Large intestine (tissue), 3 donors: Measurements from ENCODE around the gene LASP1. TPM values are rescaled to one million over a fixed set of nuclear protein-coding genes. Genes with fewer than 3 reads are reported as not detected.

ENCODE experiments used
- DNase-seq, 2 donors: peaks; one replicate each; pipeline versions ENCODE4 v3.0.0 to v3.0.0-alpha.2; 2013
- H3K27ac ChIP-seq: one replicate; pipeline ENCODE4 v1.5.1; 2013; ENCODE audit warnings: low read length
- H3K27me3 ChIP-seq: 2 replicates; pipeline ENCODE4 v1.6.1; 2013; ENCODE audit warnings: low read length; ENCODE audit not compliant: control insufficient read depth, insufficient read depth
- H3K36me3 ChIP-seq: 2 replicates; pipeline ENCODE4 v1.6.1; 2013; ENCODE audit warnings: low read length; ENCODE audit not compliant: control insufficient read depth, insufficient read depth
- H3K4me1 ChIP-seq: one replicate; pipeline ENCODE4 v1.6.1; 2013; ENCODE audit warnings: low read length; ENCODE audit not compliant: control insufficient read depth, insufficient read depth
- H3K4me3 ChIP-seq: one replicate; pipeline ENCODE4 v1.5.1; 2013; ENCODE audit warnings: low read length
- H3K9me3 ChIP-seq: one replicate; pipeline ENCODE4 v1.6.1; 2013; ENCODE audit warnings: mild to moderate bottlenecking, low read depth, low read length, moderate library complexity; ENCODE audit not compliant: control insufficient read depth
- WGBS: methylation state at CpG from one replicate; pipeline ENCODE4 v1.1.5; 2013; ENCODE audit warnings: low lambda C conversion rate; ENCODE audit not compliant: insufficient coverage; 5-methylcytosine and 5-hydroxymethylcytosine counted together
- polyA plus RNA-seq: library from polyadenylated mRNA; unstranded; fragments of 120-200 nt; gene quantifications from one replicate; pipeline ENCODE4 v1.2.1, GENCODE V29; 2013

Gene LASP1
- polyA plus RNA-seq, 1 donor: 244 TPM

DNA sequence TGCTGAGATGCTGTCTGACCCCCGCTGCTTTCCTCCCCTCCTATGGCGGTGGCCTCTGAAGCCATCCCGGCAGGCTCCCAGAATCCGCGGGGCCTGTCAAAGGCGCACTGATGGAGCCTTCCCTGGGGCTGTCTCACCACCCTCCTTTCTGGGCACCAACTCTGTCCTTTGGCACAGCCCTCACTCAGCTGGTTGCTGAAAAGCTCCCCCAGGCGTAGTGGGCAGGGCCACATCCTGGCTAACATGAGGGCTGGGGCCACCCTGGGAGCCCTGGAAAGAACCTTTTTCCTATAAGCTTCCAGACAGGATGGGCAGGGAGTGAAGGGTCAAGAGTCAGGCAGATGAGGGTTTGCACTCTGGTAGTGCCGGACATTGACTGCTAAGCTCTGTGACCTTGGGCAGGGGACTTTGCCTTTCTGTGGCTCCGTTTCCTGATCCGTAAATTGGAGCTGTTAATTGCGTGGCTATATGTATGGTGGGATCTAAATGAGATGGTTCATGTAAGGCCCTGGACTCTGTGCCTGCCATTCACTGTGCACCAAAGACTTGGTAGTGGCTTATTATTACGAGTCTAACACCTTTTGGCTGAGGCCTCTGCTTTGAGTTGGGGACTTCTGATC lies 27.9 kb downstream of the LASP1 start:
- H3K4me3 ChIP-seq: no peak overlapping the region
- H3K4me1 ChIP-seq: peaks cover 50% of the 10 kb centered on the region
- no CpG with 5 or more reads among the region's 12 CpGs for WGBS
- no peaks in the 10 kb centered on the region for H3K27me3 ChIP-seq
- peaks cover 82% of the 10 kb centered on the region for H3K36me3 ChIP-seq
- H3K27ac ChIP-seq: peak overlapping the region; percentile 94
- DNase-seq: no peak
- H3K9me3 ChIP-seq: no peaks in the 10 kb centered on the region

DNA sequence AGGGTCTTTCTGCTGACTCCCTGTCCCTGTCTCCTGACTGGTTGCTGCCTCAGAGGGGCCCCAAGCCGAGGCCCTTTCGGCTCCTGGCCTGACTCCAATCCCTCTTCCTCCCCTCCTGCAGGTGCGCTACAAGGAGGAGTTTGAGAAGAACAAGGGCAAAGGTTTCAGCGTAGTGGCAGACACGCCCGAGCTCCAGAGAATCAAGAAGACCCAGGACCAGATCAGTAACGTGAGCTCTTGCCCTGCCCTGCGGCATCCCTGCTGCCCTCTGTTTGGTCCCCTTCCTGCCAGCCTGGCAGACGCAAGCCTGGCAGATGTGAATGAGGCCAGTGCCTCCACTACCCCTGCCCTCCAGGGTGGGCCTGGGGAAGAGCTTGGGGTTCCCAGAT lies 28.4 kb downstream of the LASP1 start:
- H3K4me3 ChIP-seq: no peak overlapping the region
- H3K9me3 ChIP-seq: no peaks in the 10 kb centered on the region
- no peaks in the 10 kb centered on the region for H3K27me3 ChIP-seq
- peaks cover 82% of the 10 kb centered on the region for H3K36me3 ChIP-seq
- no CpG with 5 or more reads among the region's 9 CpGs for WGBS
- peak overlapping the region; percentile 94 for H3K27ac ChIP-seq
- DNase-seq: peak; percentile 87 to 96
- H3K4me1 ChIP-seq: peaks cover 47% of the 10 kb centered on the region

DNA sequence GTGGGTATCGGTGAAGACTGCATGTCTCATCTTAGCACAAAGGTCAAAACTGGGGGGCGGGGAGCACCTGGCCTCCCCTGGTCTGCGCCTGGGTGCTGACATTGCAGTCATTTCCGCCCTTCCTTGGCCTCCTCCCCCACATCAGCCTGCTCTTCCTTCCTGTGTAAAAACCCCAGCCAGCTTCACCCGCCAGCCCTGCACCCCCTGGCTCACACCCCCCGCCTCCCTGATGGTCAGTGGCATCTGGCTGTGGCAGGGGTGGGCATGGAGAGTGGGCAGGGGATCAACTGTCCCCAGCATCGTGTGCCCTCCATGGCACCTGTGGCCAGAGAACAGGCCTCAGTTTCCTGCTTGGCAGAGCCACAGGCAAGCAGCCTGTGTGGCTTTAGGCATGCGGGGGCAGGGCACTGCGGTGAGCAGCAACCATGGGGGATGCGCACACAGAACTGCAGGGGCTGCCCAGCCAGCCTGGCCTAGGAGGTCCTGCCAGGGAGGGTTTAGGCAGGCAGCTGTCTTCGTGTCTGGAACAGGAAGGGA lies 29.0 kb downstream of the LASP1 start:
- Histone ChIP-seq H3K9me3 (no peaks in the 10 kb centered on the region), H3K4me1 (peaks cover 47% of the 10 kb centered on the region), H3K36me3 (peaks cover 81% of the 10 kb centered on the region), H3K27ac (peak overlapping the region; percentile 94), H3K4me3 (no peak overlapping the region), H3K27me3 (no peaks in the 10 kb centered on the region)
- DNase-seq: peak; percentile 87 to 92
- no CpG with 5 or more reads among the region's 11 CpGs for WGBS

DNA sequence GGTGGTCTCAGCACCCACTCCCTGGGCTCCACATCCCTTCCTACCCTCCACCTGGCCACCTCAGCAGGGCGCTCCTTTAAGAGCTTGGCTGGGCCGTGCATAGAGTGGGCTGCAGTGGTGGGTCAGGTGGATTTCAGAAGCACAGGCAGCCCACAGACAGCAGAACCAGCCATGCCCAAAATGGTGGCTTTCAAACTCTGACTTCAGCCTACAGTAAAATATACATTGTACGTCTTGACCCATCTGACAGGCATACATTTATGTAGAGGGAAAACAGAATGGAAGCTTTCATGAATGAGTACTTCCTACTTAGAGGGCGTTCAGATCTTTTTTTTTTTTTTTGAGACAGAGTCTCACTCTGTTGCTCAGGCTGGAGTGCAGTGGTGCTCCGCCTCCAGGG lies 29.6 kb downstream of the LASP1 start:
- H3K27ac ChIP-seq: peak overlapping the region; percentile 94
- H3K4me3 ChIP-seq: no peak overlapping the region
- peaks cover 47% of the 10 kb centered on the region for H3K4me1 ChIP-seq
- DNase-seq: no peak
- no peaks in the 10 kb centered on the region for H3K27me3 ChIP-seq
- WGBS: no CpG with 5 or more reads among the region's 5 CpGs
- H3K9me3 ChIP-seq: no peaks in the 10 kb centered on the region
- peaks cover 81% of the 10 kb centered on the region for H3K36me3 ChIP-seq

DNA sequence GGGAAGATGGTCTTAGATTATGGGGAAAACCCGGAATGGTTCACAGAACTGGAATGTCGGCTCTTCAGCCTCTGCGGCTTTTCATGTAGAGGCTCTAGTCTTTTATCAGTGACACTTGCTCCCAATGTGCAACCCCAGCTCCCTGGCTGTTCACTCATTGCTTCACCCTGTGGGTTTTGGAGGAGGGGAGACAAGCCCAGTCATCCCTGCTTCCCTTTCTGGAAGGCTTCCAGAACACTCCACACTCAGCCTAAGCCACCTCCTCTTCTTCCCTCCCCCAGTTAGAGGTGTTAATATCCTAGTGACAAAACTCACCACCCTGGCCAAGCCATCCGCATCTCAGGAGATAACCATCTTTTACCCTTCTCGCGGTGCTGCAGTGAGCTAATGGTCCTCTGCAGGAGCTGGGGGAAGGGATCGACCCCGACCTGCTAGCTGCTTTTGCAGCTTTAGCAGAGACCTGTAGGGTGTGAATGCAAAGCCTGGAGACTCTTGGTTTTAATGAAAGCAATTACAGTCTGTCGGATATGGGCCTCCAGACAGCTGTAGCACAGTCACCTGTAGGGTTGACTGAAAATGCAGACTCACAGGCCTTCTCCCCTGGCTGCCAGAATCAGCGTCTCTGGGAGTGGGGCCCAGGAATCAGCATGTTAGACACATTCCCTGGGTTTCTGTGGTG lies 31.3 kb downstream of the LASP1 start:
- peak overlapping the region; percentile 13 for H3K27ac ChIP-seq
- WGBS: no CpG with 5 or more reads among the region's 10 CpGs
- peaks cover 43% of the 10 kb centered on the region for H3K4me1 ChIP-seq
- no peaks in the 10 kb centered on the region for H3K9me3 ChIP-seq
- no peak for DNase-seq
- H3K27me3 ChIP-seq: no peaks in the 10 kb centered on the region
- H3K4me3 ChIP-seq: no peak overlapping the region
- H3K36me3 ChIP-seq: peaks cover 80% of the 10 kb centered on the region

DNA sequence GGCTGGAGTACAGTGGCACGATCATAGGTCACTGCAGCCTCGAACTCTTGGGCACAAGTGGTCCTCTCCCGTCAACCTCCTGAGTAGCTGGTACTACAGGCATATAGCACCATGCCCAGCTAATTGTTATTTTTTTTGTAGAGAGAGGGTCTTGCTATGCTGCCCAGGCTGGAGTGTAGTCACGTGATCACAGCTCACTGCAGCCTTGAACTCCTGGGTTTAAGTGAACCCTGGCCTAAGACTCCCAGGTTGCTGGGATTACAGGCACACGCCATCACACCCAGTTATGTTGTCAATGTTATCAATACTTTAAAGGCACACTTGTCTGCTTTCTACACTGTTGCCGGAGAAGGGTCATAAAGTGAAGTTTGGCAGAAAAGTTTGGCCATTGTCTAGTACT lies 33.5 kb downstream of the LASP1 start:
- no peak overlapping the region for H3K27ac ChIP-seq
- peaks cover 84% of the 10 kb centered on the region for H3K36me3 ChIP-seq

DNA sequence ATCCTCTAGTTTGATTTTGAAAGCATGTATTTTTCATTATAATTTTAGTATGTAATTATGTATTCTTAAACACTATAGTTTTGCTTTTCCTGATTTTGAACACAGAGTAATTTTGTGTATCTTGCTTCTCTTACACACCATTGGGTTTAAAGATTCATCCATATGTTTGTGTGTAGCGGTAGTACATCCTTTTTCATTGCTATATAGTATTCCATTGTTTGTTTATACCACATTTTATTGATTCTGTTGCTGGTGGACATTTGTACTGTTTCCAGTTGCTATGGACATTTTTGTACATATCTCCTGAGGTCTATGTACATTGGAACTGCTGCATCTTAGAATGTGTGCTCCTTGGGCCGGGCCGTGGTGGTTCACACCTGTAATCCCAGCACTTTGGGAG lies 35.0 kb downstream of the LASP1 start:
- Histone ChIP-seq H3K4me1 (peaks cover 9% of the 10 kb centered on the region), H3K9me3 (no peaks in the 10 kb centered on the region), H3K27me3 (no peaks in the 10 kb centered on the region), H3K27ac (no peak overlapping the region), H3K36me3 (peaks cover 81% of the 10 kb centered on the region), H3K4me3 (no peak overlapping the region)
- no CpG with 5 or more reads among the region's 3 CpGs for WGBS
- no peak for DNase-seq

More for the DNA sequence above, 33.5 kb downstream of the LASP1 start:
- Histone ChIP-seq H3K4me3 (no peak overlapping the region), H3K9me3 (no peaks in the 10 kb centered on the region), H3K27me3 (no peaks in the 10 kb centered on the region), H3K4me1 (peaks cover 22% of the 10 kb centered on the region)
- WGBS: no CpG with 5 or more reads among the region's 6 CpGs
- no peak for DNase-seq

DNA sequence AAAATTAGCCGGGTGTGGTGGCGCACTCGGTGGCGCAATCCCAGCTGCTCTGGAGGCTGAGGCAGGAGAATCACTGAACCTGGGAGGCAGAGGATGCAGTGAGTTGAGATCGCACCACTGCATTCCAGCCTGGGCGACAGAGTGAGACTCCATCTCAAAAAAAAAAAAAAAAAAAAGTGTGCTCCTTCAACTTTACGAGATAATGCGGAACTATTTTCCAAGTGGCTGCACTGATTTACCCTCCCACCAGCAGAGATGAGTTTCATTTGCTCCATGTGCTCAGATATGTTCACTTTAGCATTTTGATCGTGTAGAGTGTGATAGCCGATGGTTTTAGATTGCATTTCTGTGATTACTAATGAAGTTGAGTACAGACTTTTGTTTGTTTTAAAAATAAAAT lies 35.5 kb downstream of the LASP1 start:
- no peak overlapping the region for H3K4me3 ChIP-seq
- H3K27ac ChIP-seq: no peak overlapping the region
- H3K36me3 ChIP-seq: peaks cover 82% of the 10 kb centered on the region
- no peak for DNase-seq
- peaks cover 13% of the 10 kb centered on the region for H3K4me1 ChIP-seq
- no peaks in the 10 kb centered on the region for H3K9me3 ChIP-seq
- no CpG with 5 or more reads among the region's 10 CpGs for WGBS
- H3K27me3 ChIP-seq: no peaks in the 10 kb centered on the region

DNA sequence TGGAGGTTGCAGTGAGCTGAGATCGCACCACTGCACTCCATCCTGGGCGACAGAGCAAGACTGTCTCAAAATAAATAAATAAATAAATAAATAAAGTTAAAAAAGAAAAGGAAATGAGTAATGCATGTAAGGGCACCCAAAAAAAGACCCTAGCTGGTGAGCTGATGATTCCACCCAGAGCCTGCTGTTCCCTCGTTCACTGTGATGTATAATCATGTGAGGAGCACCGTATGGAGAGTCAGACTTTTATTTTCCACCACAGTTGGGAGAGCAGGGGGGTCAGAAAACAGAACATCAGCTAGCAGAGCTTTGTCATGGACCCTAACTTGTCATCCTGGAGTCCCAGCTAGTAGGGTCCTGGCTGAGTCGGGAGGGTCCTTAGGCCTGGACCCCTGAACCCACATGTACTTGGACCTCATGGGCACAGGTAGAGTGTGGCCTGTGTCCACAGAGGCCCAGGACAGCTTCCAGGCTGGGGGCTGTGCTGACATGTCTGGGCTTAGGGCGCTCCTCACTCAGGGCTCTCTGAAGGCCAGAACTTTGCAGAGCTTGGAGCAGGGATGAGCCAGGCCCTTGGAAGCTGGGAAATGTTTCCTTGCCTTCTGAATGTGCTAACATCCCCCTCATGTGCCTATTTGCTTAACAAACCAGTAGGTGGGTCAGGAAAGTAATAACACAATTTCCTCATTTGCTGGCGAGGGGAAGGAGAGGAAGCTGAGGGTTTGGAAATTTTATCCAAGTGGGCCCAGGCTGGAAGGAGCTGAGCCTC lies 36.8 kb downstream of the LASP1 start:
- Histone ChIP-seq H3K27ac (no peak overlapping the region), H3K4me1 (peaks cover 8% of the 10 kb centered on the region), H3K4me3 (no peak overlapping the region), H3K36me3 (peaks cover 85% of the 10 kb centered on the region), H3K27me3 (no peaks in the 10 kb centered on the region), H3K9me3 (no peaks in the 10 kb centered on the region)
- no peak for DNase-seq
- WGBS: 100% methylated on average over 2 of the region's 7 CpGs

DNA sequence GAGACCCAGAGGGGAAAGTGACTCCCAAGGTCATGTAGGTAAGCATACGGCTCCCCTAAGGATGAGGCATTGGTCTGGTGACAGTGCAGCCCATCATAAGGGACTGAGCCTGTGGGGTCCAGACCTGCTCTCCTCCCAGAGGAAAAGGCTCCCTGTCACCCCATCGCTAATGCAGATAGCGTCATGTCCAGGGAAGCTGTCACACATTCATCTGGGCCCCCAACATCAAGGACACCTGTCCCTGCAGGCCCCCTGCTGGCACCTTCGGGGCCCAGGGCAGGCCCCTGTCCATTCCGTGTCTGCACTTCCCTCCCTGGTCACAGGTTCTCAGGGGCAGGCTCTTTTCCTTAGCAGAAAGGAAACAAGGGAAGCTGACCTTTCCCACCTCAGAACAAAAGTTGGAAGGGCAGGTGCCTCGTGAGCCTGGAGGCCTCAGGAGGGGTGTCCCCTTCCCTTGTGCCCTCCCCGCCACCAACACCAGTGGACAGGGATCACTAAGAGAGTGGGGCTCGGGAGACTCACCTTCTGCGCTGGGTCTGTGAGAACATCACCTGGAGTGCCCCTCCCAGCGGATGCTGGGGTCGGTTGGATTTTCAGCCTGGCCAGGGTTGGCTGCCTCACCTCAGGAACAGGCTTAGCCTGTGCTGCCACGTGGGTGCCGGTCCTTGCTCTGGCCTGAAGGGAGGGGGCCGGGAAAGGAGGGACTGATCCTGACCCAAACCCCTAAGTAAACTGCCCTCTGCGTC lies 38.2 kb downstream of the LASP1 start:
- H3K4me3 ChIP-seq: no peak overlapping the region
- no peak overlapping the region for H3K27ac ChIP-seq
- no peak for DNase-seq
- H3K27me3 ChIP-seq: no peaks in the 10 kb centered on the region
- WGBS: no CpG with 5 or more reads among the region's 15 CpGs
- peaks cover 17% of the 10 kb centered on the region for H3K4me1 ChIP-seq
- H3K36me3 ChIP-seq: peaks cover 88% of the 10 kb centered on the region
- H3K9me3 ChIP-seq: no peaks in the 10 kb centered on the region
